Measurements from ENCODE around the gene SLC23A2.

Gene SLC23A2

GRCh38 chr20:4962241-4962855 is 39.0 kb downstream of the SLC23A2 start:
- no peak for DNase-seq

DNA sequence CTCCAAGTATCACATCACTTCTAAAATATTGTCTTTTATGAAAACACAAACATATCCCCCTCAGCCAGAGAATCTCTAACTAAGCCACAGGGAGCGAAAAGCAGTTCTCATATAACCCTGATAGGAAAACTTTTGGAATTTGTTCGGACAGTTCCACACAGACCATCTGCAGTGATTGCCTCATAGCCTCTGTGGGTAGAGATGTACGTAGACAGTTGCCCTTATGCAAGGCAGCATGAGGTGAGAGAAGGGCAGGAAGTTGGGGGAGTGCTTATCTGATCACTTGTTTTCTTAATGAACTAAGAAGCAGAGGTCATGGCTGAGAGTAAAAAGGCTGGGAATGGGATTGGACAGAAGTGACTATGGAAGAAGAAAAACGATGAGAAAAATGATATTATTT is 39.6 kb downstream of the SLC23A2 start:
- DNase-seq = no peak

GRCh38 chr20:4959592-4959991 is 41.7 kb downstream of the SLC23A2 start:
- DNase-seq = no peak

- no peak for DNase-seq
These were observed 43.4 kb downstream of the SLC23A2 start for GRCh38 chr20:4957939-4958362.

- DNase-seq = no peak
These were observed 44.1 kb downstream of the SLC23A2 start for GRCh38 chr20:4957187-4957586.

DNA sequence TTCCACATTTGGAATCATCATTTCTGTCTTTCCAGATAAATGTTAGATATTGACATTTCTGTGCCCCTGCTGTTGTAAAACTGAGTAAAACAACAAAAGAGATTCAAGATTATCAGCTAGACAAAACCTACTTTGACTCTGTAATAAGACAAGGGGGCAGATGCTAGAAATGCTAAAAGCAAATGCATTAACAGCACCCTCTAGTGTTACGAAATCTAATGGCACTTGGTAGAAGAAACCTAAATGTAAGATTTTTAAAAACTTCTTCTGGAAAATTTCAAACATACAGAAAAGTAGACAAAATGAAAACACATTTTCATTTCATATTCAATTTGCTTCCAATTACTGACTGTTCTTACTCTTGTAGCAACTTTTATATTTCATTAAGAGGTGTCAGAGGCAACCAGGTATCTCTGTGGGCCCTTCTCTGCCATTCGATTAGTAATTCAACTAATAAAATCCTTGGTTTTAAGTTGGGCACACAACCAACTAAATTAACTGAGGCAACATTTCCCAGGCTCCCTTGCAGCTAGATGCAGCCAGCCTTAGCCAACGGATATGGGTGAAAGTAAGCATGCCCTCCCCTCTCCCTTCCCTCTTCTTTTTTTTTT is 45.0 kb downstream of the SLC23A2 start:
- peak in 1 of 2 experiments; percentile 26 for DNase-seq

DNA sequence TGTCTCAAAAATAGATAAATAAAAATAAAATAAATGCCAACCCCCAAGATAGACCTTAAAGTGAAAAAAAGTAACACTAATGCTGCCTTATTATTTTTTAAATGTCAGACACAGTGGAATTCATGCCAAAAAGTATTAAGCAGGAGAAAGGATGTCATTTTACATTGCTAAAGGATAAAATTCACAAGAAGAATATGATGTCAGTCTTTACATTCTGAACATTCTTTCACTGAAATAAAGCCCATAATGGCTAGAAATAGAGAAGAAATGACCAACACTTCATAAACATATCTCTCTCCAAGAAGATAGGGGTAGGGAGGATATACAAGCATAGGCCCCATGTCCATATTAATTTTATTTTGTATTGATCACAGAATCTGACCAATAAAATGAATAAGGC is 47.4 kb downstream of the SLC23A2 start:
- DNase-seq = no peak

DNA sequence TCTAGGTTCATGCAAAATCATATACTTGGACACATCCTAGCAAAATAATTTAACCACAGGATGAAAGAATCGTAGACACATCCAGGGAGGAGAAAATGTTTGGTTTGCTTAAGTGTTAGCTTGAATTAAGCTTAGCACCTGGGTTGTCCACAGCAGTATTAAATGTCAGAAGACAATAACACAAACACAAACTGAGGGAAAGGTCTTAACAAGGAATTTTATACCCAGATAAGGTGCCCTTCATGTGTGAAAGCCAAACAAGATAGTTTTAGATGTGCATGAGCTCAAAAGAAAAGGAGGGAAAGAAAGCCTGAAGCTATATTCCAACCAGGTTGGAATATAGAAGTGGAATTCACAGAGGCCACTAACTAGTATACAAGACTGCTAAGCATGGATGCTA is 49.1 kb downstream of the SLC23A2 start:
- DNase-seq = no peak

- no peak for DNase-seq
These were observed 50.0 kb downstream of the SLC23A2 start for GRCh38 chr20:4951299-4951698.

DNA sequence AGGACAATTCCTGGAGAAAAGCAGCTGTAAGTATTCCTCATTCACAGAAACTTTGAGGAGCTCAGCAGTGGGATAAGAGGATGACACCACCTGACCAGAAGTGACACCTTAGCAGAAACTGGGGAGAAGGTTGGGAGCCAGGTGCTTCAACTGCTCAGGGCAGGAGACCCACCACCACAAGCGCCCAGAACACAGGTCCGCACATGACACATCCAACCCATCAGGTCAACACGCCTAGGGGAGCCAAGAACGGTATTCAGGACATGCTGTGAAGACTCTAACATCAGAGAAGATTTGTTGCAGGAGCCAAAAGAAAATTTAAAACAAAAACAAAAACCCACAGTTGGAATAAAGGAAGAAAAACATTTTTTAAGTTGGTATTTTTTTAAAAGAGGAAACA is 50.5 kb downstream of the SLC23A2 start:
- no peak for DNase-seq

DNA sequence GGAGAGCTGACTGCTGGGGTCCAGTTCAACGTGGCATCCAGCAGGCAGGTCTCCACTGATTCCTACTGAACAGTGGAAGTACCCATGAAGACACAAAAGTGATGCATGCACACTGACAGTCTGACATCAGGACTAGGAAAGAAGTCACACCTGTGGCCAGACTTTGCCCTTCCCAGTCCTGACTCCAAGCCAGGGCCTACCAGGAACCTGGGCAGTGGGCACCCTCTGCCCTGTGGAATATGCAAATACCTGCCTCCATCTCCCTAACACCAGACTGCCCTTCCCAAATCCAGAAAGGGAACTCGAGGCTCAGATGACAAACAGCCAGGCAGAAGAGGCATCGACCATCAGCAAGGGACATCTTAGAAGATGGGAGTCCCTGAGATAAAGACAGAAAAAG is 50.9 kb downstream of the SLC23A2 start:
- DNase-seq = no peak

GRCh38 chr20:4949833-4950178 is 51.5 kb downstream of the SLC23A2 start:
- no peak for DNase-seq

- DNase-seq = no peak
These were observed 53.3 kb downstream of the SLC23A2 start for GRCh38 chr20:4947817-4948559.

- DNase-seq = no peak
These were observed 54.3 kb downstream of the SLC23A2 start for GRCh38 chr20:4946986-4947385.

GRCh38 chr20:4946585-4946984 is 54.7 kb downstream of the SLC23A2 start:
- no peak for DNase-seq

DNA sequence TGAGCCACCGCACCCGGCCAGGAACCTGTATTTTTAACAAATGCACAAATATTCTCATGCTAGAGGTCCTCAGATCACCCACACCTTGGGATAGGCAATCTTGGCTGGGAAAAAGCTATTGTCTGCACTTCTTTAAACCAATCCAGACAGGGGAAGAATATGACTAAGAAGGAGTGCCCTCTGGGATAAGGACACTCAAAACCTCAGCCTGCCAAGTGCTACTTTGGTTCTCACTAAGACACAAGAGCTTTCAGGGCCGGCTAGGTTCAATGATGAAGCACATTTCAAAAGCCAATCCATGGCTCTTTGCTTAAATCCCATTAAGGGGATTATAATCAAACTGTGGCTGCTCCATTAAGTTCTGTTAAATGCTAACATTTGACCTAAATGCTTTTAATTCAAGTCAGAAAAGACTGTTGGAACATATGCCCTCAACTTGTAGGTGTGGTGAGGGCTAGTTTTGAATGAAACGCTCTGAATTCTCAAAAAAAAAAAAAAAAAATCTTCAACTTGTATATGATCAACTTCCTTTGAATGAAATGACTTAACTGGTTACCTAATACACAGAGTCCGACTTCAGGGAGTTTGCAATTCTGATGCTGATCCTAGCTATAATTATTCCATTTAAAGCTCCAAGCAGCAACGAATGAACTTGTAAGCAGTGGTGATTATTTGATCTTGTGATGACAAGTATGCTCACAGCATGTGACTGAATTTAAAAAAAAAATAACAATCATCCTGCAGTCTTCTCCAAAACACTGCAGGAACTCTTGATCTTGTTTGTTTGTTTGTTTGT is 56.6 kb downstream of the SLC23A2 start:
- DNase-seq = no peak

- DNase-seq = no peak
These were observed 59.0 kb downstream of the SLC23A2 start for GRCh38 chr20:4942331-4942730.

GRCh38 chr20:4937407-4938319 is 63.6 kb downstream of the SLC23A2 start:
- DNase-seq = peak; percentile 46 to 48

GRCh38 chr20:4936851-4937406 is 64.4 kb downstream of the SLC23A2 start:
- DNase-seq = no peak

DNA sequence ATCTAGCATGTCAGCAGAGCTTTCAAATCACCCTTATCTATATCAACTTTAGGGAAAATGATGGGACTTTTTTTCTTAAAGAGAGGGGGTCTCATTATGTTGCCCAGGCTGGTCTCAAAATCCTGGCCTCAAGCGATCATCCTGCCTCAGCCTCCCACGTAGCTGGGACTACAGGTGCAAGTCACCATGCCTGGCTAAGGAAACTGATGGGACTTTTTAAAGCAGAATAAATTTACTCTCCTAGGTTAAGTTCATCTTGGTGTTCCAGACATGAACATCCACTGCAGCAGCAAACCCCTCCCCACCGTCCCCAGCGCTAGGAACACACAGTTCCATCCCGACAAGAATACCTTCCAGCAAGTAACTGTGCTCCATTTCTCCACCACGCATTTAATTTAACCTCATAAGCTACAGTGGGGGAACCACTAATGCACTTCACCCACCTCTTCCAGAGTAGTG is 64.9 kb downstream of the SLC23A2 start:
- DNase-seq = no peak

- no peak for DNase-seq
These were observed 69.2 kb downstream of the SLC23A2 start for GRCh38 chr20:4932061-4932460.
